Vagina (tissue), 2 donors: Measurements from ENCODE around the gene GALNT17. TPM values are rescaled to one million over a fixed set of nuclear protein-coding genes. Genes with fewer than 3 reads are reported as not detected.
A peak's percentile ranks its signal among the peaks of the same experiment; 100 is the strongest.

ENCODE experiments used
- DNase-seq, 2 donors: peaks; one replicate each; pipeline ENCODE4 v3.0.0-alpha.2; 2017; ENCODE audit errors: extremely low spot score in 2 of 2
- H3K27ac ChIP-seq: fragments of 200-600 bp; sonication (generic); one replicate; pipeline ENCODE4 v1.5.1; 2019
- H3K27me3 ChIP-seq: fragments of 200-600 bp; sonication (generic); one replicate; pipeline ENCODE4 v1.5.1; 2019
- H3K36me3 ChIP-seq, 2 donors: fragments of 200-600 bp; sonication (generic); one replicate each; pipeline ENCODE4 v1.5.1; 2017 to 2019
- H3K4me1 ChIP-seq: fragments of 200-600 bp; sonication (generic); one replicate; pipeline ENCODE4 v1.5.1; 2019
- H3K4me3 ChIP-seq, 2 donors: fragments of 200-600 bp; sonication (generic); 1 replicate in 1 of 2; 2 replicates in 1 of 2; pipeline ENCODE4 v1.5.1; 2016 to 2019
- H3K9me3 ChIP-seq: fragments of 200-600 bp; sonication (generic); one replicate; pipeline ENCODE4 v1.5.1; 2019
- CTCF ChIP-seq, 3 experiments: fragments of 450-650 bp in 2 of 3; fragments of 200-600 bp in 1 of 3; sonication (generic) in 1 of 3; IDR thresholded peaks; one replicate each; pipeline ENCODE4 v1.5.1; 2017 to 2019; ENCODE audit warnings: antibody characterized with exemption in 3 of 3, mild to moderate bottlenecking in 2 of 3, moderate library complexity in 2 of 3
- POLR2A ChIP-seq, 2 donors: fragments of 450-650 bp; IDR thresholded peaks; one replicate each; pipeline ENCODE4 v1.6.1; 2017; ENCODE audit warnings: antibody characterized with exemption in 2 of 2, mild to moderate bottlenecking in 2 of 2, moderate library complexity in 2 of 2
- POLR2AphosphoS5 ChIP-seq, 2 donors: sonication (generic); formaldehyde crosslinking; IDR thresholded peaks; one replicate each; pipeline ENCODE4 v1.9.0; 2017; ENCODE audit warnings: antibody characterized with exemption in 2 of 2, mild to moderate bottlenecking in 2 of 2, low read depth in 1 of 2; ENCODE audit not compliant: insufficient read depth in 1 of 2
- intact Hi-C: fragments of 100-400 bp; cut with DNase I; formaldehyde crosslinking; loops from one replicate; pipeline ENCODE4 v1.15.1; 2023
- total RNA-seq: library from RNA; depleted of rRNA; stranded (reverse); fragments of >200 nt; gene quantifications from one replicate; pipeline ENCODE4 v1.2.3, GENCODE V29; 2016

Gene GALNT17
- total RNA-seq, 1 donor from 2014 or later, result 3.9 TPM

- H3K27me3 ChIP-seq, result no peaks in the 10 kb centered on the region
- H3K27ac ChIP-seq, result no peak overlapping the region
- no peak overlapping the region for H3K4me3 ChIP-seq
- H3K36me3 ChIP-seq, result no peaks in the 10 kb centered on the region
- no peak for DNase-seq
- intact Hi-C loops, result no loop called here
- H3K9me3 ChIP-seq, result no peaks in the 10 kb centered on the region
- H3K4me1 ChIP-seq, result peaks cover 7% of the 10 kb centered on the region
- TF ChIP-seq POLR2A (IDR thresholded peaks at IDR 0.05) (no peak), POLR2AphosphoS5 (IDR thresholded peaks at IDR 0.05; ENCODE audit: insufficient read depth in 1 of 2, low read depth in 1 of 2) (no peak), CTCF (IDR thresholded peaks at IDR 0.05) (no peak)
These were observed 211.9 kb downstream of the GALNT17 start for GRCh38 chr7:71343892-71344291.

DNA sequence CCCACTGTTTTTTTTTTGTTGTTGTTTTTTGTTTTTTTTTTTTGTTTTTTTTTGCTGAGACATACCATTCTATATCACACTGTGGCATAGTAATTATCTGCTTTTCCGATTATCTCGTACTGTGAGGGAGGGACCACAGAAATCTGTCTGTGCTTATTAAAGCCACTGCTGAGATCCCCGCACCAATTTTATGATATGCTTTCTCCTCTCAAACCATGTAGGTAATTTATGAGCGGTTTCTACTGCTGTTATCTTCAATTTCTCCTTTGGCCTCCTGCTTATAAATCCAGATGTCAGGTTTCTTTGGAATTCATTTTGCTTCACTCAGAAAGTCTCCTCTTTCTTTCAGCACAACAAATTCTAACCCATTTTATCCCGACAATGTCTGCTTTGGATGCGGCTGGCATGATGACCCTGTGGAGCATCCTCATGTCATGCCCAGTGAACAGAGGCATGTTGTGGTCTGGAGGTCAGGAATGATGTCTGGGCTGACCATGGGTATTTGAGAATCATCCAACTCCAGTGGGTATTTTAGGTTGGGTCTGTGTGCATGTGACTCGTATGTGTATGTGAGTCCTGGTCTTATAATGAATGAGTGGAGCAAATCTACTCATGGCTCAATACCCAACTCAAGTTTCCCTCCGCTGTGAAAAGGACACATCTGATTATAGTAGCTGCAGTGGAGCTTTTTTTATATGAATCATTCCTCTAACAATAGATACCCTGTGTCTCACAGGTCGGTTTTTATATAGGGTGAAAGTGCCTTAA lies 213.4 kb downstream of the GALNT17 start:
- no peaks in the 10 kb centered on the region for H3K9me3 ChIP-seq
- H3K36me3 ChIP-seq, result no peaks in the 10 kb centered on the region
- peaks cover 16% of the 10 kb centered on the region for H3K4me1 ChIP-seq
- TF ChIP-seq POLR2A (IDR thresholded peaks at IDR 0.05) (no peak), POLR2AphosphoS5 (IDR thresholded peaks at IDR 0.05; ENCODE audit: insufficient read depth in 1 of 2, low read depth in 1 of 2) (no peak)
- no peak overlapping the region for H3K4me3 ChIP-seq
- H3K27ac ChIP-seq, result no peak overlapping the region
- no peak for DNase-seq
- intact Hi-C loops, result no loop called here
- no peaks in the 10 kb centered on the region for H3K27me3 ChIP-seq

DNA sequence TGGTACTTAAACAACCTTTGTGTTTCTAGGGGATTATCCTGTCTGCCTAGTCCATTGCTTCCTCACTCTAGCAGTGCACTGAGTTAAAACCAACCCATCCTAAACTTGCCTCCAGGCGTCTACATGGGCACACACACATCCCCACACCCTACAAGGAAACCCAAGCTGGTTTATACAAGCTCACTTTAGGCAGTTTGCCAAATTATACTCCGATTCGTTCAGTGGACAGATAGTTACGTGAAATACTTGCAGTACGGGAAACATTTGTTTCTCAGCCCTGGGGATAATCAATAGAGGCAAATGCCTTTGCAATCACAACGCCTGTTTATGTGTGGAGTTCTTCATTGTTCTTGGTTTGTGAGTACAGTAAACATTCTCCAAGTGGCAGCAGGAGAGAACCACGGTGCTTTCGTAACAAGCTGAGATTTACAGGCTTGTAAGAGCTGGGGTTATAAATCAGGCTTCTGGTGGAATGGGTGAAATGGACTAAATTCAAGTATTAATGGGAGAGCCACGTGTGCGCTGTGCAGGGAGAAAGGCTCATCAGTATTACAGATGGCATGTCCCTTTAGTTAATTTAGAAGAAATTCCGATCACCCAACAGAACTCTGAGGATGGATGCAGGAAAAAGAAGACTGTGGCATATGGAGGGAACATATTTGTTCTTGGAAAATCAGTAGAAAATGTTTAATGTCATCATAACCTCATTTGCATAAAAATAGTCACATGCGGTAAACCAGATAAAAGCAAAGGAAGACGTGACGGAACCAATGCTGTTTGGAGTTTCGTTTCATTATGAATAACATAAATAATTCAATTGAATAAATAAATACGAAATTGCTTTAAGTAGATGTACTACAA lies 217.1 kb downstream of the GALNT17 start:
- Histone ChIP-seq H3K4me3 (peak overlapping the region in 1 of 2 donors; percentile 5), H3K36me3 (no peaks in the 10 kb centered on the region), H3K4me1 (peaks cover 16% of the 10 kb centered on the region), H3K9me3 (no peaks in the 10 kb centered on the region), H3K27ac (peak overlapping the region; percentile 46), H3K27me3 (no peaks in the 10 kb centered on the region)
- no peak for DNase-seq
- intact Hi-C loops, result no loop called here
- TF ChIP-seq CTCF (IDR thresholded peaks at IDR 0.05) (no peak), POLR2AphosphoS5 (IDR thresholded peaks at IDR 0.05; ENCODE audit: insufficient read depth in 1 of 2, low read depth in 1 of 2) (peak in 1 of 2 donors; percentile 44), POLR2A (IDR thresholded peaks at IDR 0.05) (no peak)

DNA sequence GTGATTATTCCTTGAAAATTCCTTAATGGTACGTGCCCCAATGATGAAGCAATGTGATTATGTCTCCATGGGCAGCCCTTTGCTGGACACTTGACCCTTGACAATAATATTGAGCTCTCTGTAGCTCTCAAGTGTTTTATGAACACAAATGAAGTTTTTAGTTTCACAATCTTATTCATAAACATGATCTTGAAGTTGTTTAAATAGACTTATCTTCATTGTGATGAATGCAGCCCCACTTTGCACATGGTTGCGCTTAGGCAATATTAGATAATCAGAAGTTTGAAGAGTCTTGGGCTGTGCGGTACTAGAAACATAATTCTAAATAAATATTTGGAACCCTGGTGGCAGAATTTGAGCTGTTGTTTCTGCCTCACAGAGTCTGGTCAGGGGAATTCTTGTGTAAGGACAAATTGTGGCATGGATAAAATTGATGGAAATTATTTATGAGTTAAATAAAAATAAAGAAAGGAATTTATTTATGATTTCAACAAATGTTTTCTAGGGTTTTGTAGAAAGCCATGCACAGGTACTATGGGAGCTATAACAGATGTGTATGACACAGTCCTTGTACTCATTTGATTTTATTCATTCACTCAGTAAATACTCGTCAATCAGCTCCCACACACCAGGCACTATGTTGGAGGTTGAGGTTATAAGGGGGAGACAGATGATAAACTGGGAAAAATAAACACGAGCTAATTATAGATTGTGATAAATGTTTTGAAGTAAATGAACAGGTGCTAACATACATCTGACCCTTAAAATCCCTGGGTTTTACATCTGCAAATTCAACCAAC lies 217.9 kb downstream of the GALNT17 start:
- Histone ChIP-seq H3K9me3 (no peaks in the 10 kb centered on the region), H3K4me3 (no peak overlapping the region), H3K27ac (peak overlapping the region; percentile 46), H3K27me3 (no peaks in the 10 kb centered on the region), H3K36me3 (no peaks in the 10 kb centered on the region), H3K4me1 (peaks cover 16% of the 10 kb centered on the region)
- TF ChIP-seq POLR2A (IDR thresholded peaks at IDR 0.05) (no peak), CTCF (IDR thresholded peaks at IDR 0.05) (no peak), POLR2AphosphoS5 (IDR thresholded peaks at IDR 0.05; ENCODE audit: insufficient read depth in 1 of 2, low read depth in 1 of 2) (no peak)
- intact Hi-C loops, result no loop called here
- no peak for DNase-seq

DNA sequence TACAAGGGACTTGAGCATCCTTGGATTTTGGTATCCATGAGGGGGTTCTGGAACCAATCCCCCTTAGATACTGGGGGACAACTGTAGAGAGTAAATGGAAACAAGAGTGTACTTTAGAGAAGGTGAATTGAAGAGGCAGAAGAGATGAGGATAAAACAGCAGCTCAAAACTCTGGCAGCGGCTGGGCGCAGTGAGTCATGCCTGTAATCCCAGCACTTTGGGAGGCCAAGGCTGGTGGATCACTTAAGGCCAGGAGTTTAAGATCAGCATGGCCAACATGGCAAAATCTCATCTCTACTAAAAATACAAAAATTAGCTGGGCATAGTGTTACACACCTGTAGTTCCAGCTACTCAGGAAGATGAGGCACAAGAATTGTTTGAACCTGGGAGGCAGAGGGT lies 218.7 kb downstream of the GALNT17 start:
- intact Hi-C loops, result no loop called here
- H3K27me3 ChIP-seq, result no peaks in the 10 kb centered on the region
- TF ChIP-seq CTCF (IDR thresholded peaks at IDR 0.05) (no peak), POLR2A (IDR thresholded peaks at IDR 0.05) (no peak), POLR2AphosphoS5 (IDR thresholded peaks at IDR 0.05; ENCODE audit: insufficient read depth in 1 of 2, low read depth in 1 of 2) (no peak)
- H3K36me3 ChIP-seq, result no peaks in the 10 kb centered on the region
- peaks cover 16% of the 10 kb centered on the region for H3K4me1 ChIP-seq
- H3K27ac ChIP-seq, result no peak overlapping the region
- H3K4me3 ChIP-seq, result no peak overlapping the region
- no peaks in the 10 kb centered on the region for H3K9me3 ChIP-seq
- no peak for DNase-seq
